Mucosa of descending colon (tissue), 3 donors: ENCODE results near the gene POLR3H. TPM values are rescaled to one million over a fixed set of nuclear protein-coding genes. Genes with fewer than 3 reads are reported as not detected.

Experiments
- ATAC-seq: fragments of 200-7000 bp; cut with Tn5 transposase; one replicate; pipeline ENCODE4 v1.9.1; 2020; ENCODE audit warnings: mild to moderate bottlenecking, moderate library complexity
- DNase-seq, 3 donors: peaks; one replicate each; pipeline ENCODE4 v3.0.0-alpha.2; 2020
- H3K36me3 ChIP-seq: fragments of 200-600 bp; one replicate; pipeline ENCODE4 v1.8.0; 2021; ENCODE audit warnings: low read depth, mild to moderate bottlenecking
- H3K4me1 ChIP-seq: fragments of 200-600 bp; one replicate; pipeline ENCODE4 v1.8.0; 2021; ENCODE audit warnings: low read depth, mild to moderate bottlenecking
- H3K4me3 ChIP-seq: fragments of 200-600 bp; one replicate; pipeline ENCODE4 v1.8.0; 2021; ENCODE audit warnings: mild to moderate bottlenecking
- H3K9me3 ChIP-seq: fragments of 200-600 bp; one replicate; pipeline ENCODE4 v1.8.0; 2021; ENCODE audit warnings: mild to moderate bottlenecking
- intact Hi-C, 2 donors: fragments of 100-400 bp; cut with DNase I in 1 of 2; cut with micrococcal nuclease in 1 of 2; formaldehyde crosslinking; loops; one replicate each; pipeline versions ENCODE4 v1.11.0 to v1.11.1; 2022; cut with DNase I, micrococcal nuclease
- total RNA-seq, 3 donors: library from RNA; stranded (reverse); fragmentation: NEBNext Ultra II Directional in 2 of 3; extraction: Animal tissue kit (Norgen Biotek cat#: 25700) in 2 of 3; gene quantifications; one replicate each; pipeline versions ENCODE4 v1.2.1 to v1.2.4, GENCODE V29; 2021 to 2023
- TF ChIP-seq, protein P1 (sequence below): fragments of 200-600 bp; IDR thresholded peaks from one replicate; pipeline ENCODE4 v1.8.0; 2022; ENCODE audit warnings: antibody characterized with exemption, mild to moderate bottlenecking
- donor health status: DM: no; HTN: no; CAD: no; lungs with moderate emphysema.
- donor health status: DM: no; HTN: no; CAD: no.
- donor health status: DM: no; HTN: yes; CAD: no.

POLR3H gene
- total RNA-seq, 3 donors from 2014 or later: 12.4 to 26.1 (median 15.7) TPM

DNA sequence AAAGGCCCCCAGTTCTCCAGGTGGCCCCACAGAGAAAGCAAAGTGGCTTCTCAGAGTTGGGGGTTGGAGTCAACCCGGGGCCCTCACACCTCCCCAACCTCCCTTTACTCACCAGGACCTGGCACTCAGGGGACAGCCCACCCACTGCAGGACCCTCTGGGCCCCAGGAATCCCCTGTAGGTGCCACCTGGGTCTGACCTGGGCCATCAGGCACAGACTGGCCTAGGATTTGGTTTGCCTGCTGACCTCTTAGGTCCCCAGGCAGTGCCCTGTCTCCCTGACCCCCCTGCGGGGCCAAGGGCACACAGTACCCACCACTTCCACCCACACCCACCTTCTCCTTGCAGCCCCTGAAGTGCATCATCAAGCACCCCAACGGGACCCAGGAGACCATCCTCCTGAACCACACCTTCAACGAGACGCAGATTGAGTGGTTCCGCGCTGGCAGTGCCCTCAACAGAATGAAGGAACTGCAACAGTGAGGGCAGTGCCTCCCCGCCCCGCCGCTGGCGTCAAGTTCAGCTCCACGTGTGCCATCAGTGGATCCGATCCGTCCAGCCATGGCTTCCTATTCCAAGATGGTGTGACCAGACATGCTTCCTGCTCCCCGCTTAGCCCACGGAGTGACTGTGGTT lies 16.0 kb downstream of the POLR3H start:
- peaks cover 5% of the 10 kb centered on the region for H3K36me3 ChIP-seq
- intact Hi-C loops: no loop called here
- no peak overlapping the region for H3K4me3 ChIP-seq
- no peaks in the 10 kb centered on the region for H3K9me3 ChIP-seq
- ATAC-seq: no peak
- TF ChIP-seq, protein P1, sequence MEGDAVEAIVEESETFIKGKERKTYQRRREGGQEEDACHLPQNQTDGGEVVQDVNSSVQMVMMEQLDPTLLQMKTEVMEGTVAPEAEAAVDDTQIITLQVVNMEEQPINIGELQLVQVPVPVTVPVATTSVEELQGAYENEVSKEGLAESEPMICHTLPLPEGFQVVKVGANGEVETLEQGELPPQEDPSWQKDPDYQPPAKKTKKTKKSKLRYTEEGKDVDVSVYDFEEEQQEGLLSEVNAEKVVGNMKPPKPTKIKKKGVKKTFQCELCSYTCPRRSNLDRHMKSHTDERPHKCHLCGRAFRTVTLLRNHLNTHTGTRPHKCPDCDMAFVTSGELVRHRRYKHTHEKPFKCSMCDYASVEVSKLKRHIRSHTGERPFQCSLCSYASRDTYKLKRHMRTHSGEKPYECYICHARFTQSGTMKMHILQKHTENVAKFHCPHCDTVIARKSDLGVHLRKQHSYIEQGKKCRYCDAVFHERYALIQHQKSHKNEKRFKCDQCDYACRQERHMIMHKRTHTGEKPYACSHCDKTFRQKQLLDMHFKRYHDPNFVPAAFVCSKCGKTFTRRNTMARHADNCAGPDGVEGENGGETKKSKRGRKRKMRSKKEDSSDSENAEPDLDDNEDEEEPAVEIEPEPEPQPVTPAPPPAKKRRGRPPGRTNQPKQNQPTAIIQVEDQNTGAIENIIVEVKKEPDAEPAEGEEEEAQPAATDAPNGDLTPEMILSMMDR: no peak
- no peak for DNase-seq
- H3K4me1 ChIP-seq: no peaks in the 10 kb centered on the region

DNA sequence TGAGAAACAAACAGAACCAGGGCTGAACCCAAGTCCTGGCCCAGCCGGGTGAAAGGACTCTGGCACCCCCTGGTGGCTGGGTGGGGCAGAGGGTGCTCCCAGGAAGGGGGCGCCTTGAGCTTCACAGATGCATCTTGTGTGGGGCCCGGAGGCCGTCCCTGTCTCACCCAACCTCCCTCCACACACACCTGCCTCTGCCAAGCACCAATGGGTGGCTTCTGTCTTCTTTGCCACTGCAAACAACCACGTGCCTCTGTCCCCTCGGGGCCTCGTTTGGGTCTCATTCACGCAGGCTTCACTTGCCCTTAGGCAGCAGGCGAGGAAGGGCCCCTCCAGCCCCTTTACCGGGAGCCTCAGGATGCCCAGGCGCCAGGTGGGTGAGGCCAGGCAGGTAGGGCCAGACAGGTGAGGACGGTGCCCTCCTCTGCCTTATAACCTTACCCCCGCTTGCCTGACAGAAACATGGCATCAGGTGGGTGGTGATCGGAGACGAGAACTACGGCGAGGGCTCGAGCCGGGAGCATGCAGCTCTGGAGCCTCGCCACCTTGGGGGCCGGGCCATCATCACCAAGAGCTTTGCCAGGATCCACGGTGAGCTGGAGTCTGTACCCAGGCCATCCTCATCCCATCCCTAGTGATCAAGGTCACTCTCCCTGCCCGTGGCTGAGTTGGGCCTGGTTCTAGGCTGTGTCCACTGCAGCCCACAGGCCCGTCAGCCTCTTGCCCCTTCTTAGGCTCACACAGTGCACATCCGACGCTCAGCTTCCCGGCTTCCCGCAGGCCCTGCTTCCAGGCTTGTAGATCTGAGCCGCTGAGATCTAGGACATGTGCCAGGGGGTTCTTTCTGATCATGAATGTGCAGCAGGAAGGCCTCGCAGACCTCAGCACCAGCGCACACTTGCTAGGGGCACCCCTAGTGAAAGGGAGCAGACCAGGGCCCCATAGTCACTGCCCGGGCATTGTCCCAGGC lies 17.2 kb downstream of the POLR3H start:
- intact Hi-C loops: no loop called here
- ATAC-seq (peak; percentile 54), DNase-seq (peak in 2 of 3 donors; percentile 53 to 63)
- Histone ChIP-seq H3K4me1 (no peaks in the 10 kb centered on the region), H3K9me3 (no peaks in the 10 kb centered on the region), H3K4me3 (no peak overlapping the region), H3K36me3 (peaks cover 5% of the 10 kb centered on the region)
- TF ChIP-seq, protein P1: peak; percentile 67

GRCh38 chr22:41526226-41526829 lies 17.9 kb downstream of the POLR3H start:
- no peaks in the 10 kb centered on the region for H3K4me1 ChIP-seq
- TF ChIP-seq, protein P1: no peak
- peaks cover 5% of the 10 kb centered on the region for H3K36me3 ChIP-seq
- H3K4me3 ChIP-seq: no peak overlapping the region
- intact Hi-C loops: no loop called here
- no peaks in the 10 kb centered on the region for H3K9me3 ChIP-seq
- no peak for DNase-seq
- peak; percentile 1 for ATAC-seq

DNA sequence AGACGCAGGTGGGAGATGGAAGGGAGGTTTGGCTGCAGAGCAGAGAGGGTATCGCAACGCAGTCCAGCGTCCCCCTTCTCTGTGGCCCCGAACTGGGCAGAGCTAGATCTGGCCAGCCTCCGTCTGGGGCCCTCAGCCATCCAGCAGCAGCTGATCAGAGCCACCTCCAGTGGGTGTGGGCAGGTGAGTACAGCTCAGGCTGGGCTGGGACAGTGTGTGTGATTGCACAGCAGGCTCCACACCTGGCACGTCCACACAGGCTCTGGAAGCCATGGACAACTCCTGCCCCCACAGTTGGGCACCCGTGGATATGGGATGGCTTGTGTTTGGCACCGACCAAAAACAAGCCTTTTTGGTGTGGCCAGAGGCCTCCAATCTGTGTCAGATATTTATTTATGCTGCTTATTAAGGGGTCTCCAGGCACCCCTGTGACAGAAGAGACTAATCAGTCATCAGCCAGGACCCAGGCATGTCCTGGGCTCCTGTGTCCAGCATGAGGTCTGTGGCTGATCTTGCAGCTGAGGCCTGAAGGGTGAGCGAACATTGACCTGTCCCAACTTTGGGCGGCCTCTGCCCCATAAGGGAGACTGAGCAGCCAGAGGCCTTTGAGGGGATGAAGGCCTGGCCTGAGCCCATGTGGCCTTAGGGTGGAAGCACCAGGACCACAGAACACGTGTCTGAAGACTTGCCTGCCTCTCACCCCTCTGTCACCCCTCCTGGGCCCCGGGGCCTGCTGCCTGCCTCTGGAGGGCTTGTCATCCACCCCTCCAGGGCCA lies 18.6 kb downstream of the POLR3H start:
- H3K4me3 ChIP-seq: no peak overlapping the region
- DNase-seq: no peak
- no peak for ATAC-seq
- TF ChIP-seq, protein P1: no peak
- no peaks in the 10 kb centered on the region for H3K4me1 ChIP-seq
- intact Hi-C loops: no loop called here
- no peaks in the 10 kb centered on the region for H3K9me3 ChIP-seq
- peaks cover 5% of the 10 kb centered on the region for H3K36me3 ChIP-seq

GRCh38 chr22:41524809-41525449 lies 19.3 kb downstream of the POLR3H start:
- intact Hi-C loops: no loop called here
- ATAC-seq (peak; percentile 21), DNase-seq (peak in 1 of 3 donors; percentile 35)
- Histone ChIP-seq H3K9me3 (no peaks in the 10 kb centered on the region), H3K4me1 (no peaks in the 10 kb centered on the region), H3K36me3 (peaks cover 5% of the 10 kb centered on the region), H3K4me3 (no peak overlapping the region)
- TF ChIP-seq, protein P1: no peak
